ENCODE data around the gene SELENOW.
"Not testable (repeated sequence)": the region's sequence is repeated elsewhere in the genome, so short reads cannot be mapped to it uniquely, and the experiment has no call there.

Gene SELENOW

GRCh38 chr19:47766359-47766620 lies 12.2 kb upstream of the SELENOW start:
- DNase-seq = no peak
- no peak overlapping the region for H3K27ac ChIP-seq
- H3K4me1 ChIP-seq = peaks cover 0 to 7% (median 0%) of the 10 kb centered on the region in 4 donors
- no peak for TF ChIP-seq CTCF (IDR thresholded peaks at IDR 0.05)
- intact Hi-C loops (cut with DNase I; ENCODE audit: low total_unique reads) = loop anchor here (2.0 to 5.0 kb wide), 2 partner anchors 21 to 96 kb away; no protein-coding TSS in a partner anchor
- H3K9me3 ChIP-seq = no peaks in the 10 kb centered on the region
- no peaks in the 10 kb centered on the region for H3K27me3 ChIP-seq
- H3K36me3 ChIP-seq = no peaks in the 10 kb centered on the region
- no peak overlapping the region for H3K4me3 ChIP-seq

DNA sequence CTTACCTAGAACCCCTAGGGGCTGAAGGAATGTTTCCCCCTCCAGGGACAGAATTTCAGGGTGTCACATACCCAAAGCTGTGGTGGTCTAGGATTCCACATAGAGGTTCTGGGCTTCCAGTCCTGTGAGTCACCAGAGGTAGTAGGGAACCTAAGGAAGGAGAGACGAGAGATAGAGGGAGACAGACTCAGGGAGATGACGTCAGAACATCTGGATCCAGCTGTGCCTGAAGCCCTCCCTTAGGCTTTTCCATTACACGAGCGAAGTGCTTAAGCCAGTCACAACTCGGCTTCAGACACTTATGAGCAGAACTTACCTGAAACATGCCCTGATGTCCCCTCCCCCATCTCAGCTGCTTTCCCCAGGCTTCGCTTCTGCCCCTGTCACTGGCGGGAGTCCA lies 11.8 kb upstream of the SELENOW start:
- no peak for TF ChIP-seq CTCF (IDR thresholded peaks at IDR 0.05)
- Histone ChIP-seq H3K4me3 (no peak overlapping the region), H3K4me1 (peaks cover 0 to 7% (median 0%) of the 10 kb centered on the region in 4 donors), H3K27me3 (no peaks in the 10 kb centered on the region), H3K9me3 (no peaks in the 10 kb centered on the region), H3K27ac (no peak overlapping the region), H3K36me3 (no peaks in the 10 kb centered on the region)
- DNase-seq = no peak
- intact Hi-C loops (cut with DNase I; ENCODE audit: low total_unique reads) = loop anchor here (2.0 to 5.0 kb wide), 2 partner anchors 20 to 96 kb away; no protein-coding TSS in a partner anchor

GRCh38 chr19:47767349-47767748 lies 11.2 kb upstream of the SELENOW start:
- Histone ChIP-seq H3K4me3 (no peak overlapping the region), H3K36me3 (no peaks in the 10 kb centered on the region), H3K4me1 (peaks cover 0 to 7% (median 0%) of the 10 kb centered on the region in 4 donors), H3K27ac (no peak overlapping the region), H3K9me3 (no peaks in the 10 kb centered on the region), H3K27me3 (no peaks in the 10 kb centered on the region)
- no peak for DNase-seq
- no peak for TF ChIP-seq CTCF (IDR thresholded peaks at IDR 0.05)
- intact Hi-C loops (cut with DNase I; ENCODE audit: low total_unique reads) = loop anchor here (2.0 to 5.0 kb wide), 2 partner anchors 19 to 95 kb away; no protein-coding TSS in a partner anchor

DNA sequence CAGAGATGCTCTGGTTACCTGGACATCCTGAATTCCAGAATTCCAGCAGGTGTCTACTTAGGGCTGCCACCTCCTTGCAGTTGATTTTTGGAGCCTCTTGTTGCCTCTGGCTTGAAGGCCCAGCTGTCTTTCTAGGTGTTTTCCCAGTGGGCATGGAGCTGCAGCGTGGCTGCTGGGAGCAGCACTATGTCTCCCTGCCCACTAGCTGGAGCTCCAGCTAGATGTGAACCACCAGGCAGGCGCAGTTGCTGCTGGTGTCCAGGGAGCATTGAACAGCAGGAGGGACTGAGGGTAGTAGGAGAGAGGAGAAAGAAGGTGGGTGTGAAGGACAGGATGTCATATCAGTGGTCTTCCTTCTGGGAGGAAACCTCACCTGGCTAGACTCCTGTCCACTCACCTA lies 9.9 kb upstream of the SELENOW start:
- H3K27ac ChIP-seq = no peak overlapping the region
- DNase-seq = no peak
- H3K9me3 ChIP-seq = no peaks in the 10 kb centered on the region
- H3K27me3 ChIP-seq = no peaks in the 10 kb centered on the region
- no peak for TF ChIP-seq CTCF (IDR thresholded peaks at IDR 0.05)
- H3K36me3 ChIP-seq = no peaks in the 10 kb centered on the region
- intact Hi-C loops (cut with DNase I; ENCODE audit: low total_unique reads) = loop anchor here (5.0 kb wide), 1 partner anchor 94 kb away; no protein-coding TSS in a partner anchor
- H3K4me1 ChIP-seq = peaks cover 0 to 7% (median 0%) of the 10 kb centered on the region in 4 donors
- H3K4me3 ChIP-seq = no peak overlapping the region

DNA sequence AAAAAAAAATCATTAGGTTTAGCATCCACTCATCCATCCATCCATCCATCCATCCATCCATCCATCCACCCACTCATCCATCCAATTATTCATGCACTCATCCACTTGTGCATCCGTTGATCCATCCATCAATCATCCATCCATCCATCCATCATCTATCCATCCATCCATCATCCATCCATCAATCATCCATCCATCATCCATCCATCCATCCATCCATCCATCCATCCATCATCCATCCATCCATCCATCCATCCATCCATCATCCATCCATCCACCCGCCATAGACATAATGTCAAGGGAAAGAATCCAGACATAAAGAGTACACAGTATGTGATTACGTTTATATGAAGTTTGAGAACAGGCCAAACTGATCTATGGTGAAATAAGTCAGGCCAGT lies 9.0 kb upstream of the SELENOW start:
- Histone ChIP-seq H3K36me3 (no peaks in the 10 kb centered on the region), H3K4me1 (peaks cover 0 to 7% (median 0%) of the 10 kb centered on the region in 4 donors), H3K27me3 (no peaks in the 10 kb centered on the region), H3K27ac (no peak overlapping the region), H3K9me3 (no peaks in the 10 kb centered on the region), H3K4me3 (no peak overlapping the region)
- no peak for DNase-seq
- no peak for TF ChIP-seq CTCF (IDR thresholded peaks at IDR 0.05)
- intact Hi-C loops (cut with DNase I; ENCODE audit: low total_unique reads) = loop anchor here (5.0 kb wide), 1 partner anchor 93 kb away; no protein-coding TSS in a partner anchor

GRCh38 chr19:47771291-47771690 lies 7.2 kb upstream of the SELENOW start:
- H3K27ac ChIP-seq; H3K9me3 ChIP-seq; H3K27me3 ChIP-seq; intact Hi-C loops (cut with DNase I; ENCODE audit: low total_unique reads); H3K4me1 ChIP-seq; H3K4me3 ChIP-seq; H3K36me3 ChIP-seq; DNase-seq: not testable (repeated sequence)

All from tibial artery (tissue), 4 donors.